NCI-H526 treated with DMSO at 0.1 percent for 48 hours (cell line): ENCODE data around the gene RAPGEF5.
"Not testable (repeated sequence)": the region's sequence is repeated elsewhere in the genome, so short reads cannot be mapped to it uniquely, and the experiment has no call there.

Experiments
- DNase-seq: peaks from one replicate; lab custom pipeline; 2025; lab: John Stamatoyannopoulos, UW

RAPGEF5 gene

DNA sequence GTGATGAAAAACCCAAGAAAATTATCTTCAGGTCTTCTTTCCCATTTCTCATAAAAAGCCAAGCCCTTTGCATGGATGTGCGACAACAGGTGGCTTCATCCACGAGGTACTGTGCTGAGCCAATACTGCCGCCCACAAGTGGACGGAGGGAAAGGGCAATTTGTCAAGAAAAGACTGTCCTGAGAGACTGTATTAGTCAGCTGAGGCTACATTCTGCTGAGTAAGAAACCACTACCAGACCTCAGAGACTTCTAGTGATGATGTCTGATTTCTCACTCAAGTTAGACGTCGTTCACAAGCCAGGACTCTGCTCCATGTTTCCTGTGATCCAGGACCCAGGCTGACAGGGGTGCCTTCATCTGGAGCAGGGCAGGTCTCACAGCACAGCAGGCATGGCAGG is 239.7 kb downstream of the RAPGEF5 start:
- no peak for DNase-seq

GRCh38 chr7:22116451-22117030 is 240.4 kb downstream of the RAPGEF5 start:
- DNase-seq: no peak

- DNase-seq: no peak
Measured at GRCh38 chr7:22115689-22116088, 241.3 kb downstream of the RAPGEF5 start.

- DNase-seq: no peak
Measured at GRCh38 chr7:22114440-22114981, 242.4 kb downstream of the RAPGEF5 start.

DNA sequence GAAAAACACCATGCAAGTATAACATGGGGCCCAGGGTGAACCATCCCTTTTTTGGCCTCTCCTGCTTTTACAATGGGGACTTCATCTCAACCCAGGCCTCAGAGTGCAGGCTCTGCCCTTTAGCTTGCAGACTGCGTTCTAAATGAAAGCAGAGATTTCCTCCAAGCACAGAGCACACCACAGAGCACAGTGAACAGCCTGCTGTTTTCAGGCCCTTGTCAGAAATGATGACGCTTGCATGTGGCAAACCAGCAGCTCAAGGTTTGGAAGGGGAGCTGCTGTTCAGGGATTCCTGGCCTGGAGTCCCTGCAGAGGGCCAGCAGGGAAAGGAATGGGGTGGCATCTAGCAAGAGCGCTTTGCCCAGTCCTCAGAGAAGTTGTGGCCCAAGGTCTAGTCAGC is 243.9 kb downstream of the RAPGEF5 start:
- DNase-seq: no peak

GRCh38 chr7:22111661-22112060 is 245.3 kb downstream of the RAPGEF5 start:
- no peak for DNase-seq

DNA sequence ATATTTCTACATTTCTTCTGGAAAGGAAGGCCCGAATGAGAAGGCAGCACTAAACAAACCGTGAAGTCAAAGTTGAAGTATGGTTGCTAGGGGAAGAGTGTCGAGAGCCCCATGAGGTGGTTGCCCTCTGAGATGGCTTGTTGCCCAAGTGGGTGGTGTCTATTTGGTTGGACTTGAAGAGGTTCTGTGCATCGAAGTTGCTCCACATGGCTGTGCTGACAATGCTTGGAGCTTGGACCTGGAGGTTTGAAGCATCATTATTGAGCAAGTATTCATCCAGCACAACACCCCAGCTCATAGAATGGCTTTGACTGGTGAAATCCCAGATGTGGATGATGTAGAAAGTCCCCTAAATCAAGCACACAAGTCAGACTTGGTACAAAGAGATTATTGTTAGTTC is 246.1 kb downstream of the RAPGEF5 start:
- no peak for DNase-seq

DNA sequence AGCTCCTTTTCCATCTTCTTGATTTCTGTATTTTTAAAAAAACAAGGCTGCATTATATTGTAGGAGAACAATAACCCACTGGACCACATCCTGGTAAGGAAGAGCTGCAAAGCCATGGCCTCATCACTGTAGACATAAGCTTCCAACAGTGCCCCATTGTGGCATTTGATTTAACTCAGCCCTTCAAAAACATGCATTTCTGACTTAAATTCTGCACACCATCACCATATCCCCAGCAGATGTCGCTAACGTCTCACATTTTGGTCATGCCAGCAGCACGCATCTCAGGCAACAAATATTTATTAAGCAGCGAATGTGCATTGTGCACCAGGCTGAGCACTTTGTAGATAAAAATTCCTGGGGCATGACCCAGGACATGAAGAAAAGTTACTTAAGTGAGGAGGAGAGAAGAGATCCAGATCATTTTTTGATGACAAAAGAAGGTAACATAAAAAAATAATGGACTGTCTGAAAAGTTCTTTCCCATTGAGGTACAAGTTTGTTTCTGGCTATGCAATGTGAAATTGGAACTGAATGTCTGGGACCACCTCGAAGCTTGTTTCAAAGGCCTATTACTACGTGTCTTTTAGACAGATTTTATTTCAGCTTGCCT is 246.6 kb downstream of the RAPGEF5 start:
- peak; percentile 62 for DNase-seq

- DNase-seq: no peak
Measured at GRCh38 chr7:22109761-22110160, 247.2 kb downstream of the RAPGEF5 start.

DNA sequence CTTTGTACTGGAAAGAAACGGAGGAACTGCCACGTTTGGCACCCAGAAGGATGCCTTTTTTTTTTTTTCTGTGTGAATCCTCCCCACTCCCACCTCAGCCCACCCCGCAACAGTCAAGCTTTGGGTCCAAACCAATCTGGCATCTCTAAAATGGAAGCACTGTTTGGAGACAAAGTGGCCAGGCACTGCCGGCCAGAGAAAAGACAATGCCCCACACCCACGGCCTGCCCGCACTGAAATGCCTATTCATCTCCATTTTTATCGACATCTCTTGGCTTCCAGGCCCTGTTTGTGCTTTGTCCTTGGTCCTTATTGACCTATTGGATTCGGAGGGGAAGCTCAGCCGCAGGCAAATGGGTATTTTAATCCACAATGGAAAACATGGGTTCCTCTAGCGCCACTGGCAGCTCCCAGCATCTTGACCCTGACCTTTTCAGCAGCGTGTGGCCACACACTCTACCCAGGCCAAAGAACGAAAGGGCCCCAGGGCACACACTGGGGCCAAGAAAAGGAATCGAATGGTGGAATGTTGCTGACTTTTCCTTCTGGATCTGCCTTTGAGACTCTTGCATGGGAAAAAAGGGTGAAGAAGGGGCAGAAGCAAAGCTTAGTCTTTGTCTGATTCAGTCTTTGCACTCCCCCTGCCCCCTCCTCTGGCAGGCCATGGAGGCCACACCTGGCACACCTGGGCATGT is 248.7 kb downstream of the RAPGEF5 start:
- no peak for DNase-seq

GRCh38 chr7:22105550-22105949 is 251.4 kb downstream of the RAPGEF5 start:
- no peak for DNase-seq

GRCh38 chr7:22094413-22095342 is 262.3 kb downstream of the RAPGEF5 start:
- no peak for DNase-seq

GRCh38 chr7:22093936-22094335 is 263.0 kb downstream of the RAPGEF5 start:
- DNase-seq: no peak

DNA sequence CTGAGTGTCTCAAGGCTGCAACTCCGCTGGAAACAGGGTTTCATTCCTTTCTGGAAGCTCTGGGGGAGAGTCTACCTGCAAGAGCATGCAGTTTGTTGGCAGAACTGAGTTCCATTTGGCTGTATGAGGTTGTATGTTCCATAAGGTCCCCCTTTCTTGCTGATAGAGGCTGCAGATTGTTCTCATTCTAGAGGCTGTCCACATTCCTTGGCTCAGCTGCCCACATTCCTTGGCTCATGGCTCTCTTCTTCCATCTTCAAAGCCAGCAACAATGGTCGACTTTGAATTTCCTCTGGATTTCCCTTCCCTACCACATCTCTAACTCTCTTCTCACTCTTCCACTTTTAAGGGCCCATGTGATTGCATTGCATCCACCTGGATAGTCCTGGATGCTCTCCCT is 264.0 kb downstream of the RAPGEF5 start:
- no peak for DNase-seq

GRCh38 chr7:22090958-22091525 is 265.9 kb downstream of the RAPGEF5 start:
- DNase-seq: not testable (repeated sequence)

DNA sequence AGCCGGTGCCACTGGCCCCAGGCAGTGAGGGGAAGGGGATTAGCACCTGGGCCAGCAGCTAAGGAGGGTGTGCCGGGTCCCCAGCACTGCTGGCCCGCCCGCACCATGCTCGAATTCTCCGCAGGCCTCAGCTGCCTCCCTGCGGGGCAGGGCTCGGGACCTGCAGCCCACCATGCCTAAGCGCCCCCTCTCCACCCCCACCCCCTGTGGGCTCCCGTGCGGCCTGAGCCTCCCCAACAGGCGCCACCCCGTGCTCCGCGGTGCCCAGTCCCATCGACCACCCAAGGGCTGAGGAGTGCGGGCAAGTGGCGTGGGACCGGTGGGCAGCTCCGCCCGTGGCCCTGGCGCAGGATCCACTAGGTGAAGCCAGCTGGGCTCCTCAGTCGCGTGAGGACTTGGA is 266.4 kb downstream of the RAPGEF5 start:
- DNase-seq: no peak

- no peak for DNase-seq
Measured at GRCh38 chr7:22090107-22090506, 266.8 kb downstream of the RAPGEF5 start.

DNA sequence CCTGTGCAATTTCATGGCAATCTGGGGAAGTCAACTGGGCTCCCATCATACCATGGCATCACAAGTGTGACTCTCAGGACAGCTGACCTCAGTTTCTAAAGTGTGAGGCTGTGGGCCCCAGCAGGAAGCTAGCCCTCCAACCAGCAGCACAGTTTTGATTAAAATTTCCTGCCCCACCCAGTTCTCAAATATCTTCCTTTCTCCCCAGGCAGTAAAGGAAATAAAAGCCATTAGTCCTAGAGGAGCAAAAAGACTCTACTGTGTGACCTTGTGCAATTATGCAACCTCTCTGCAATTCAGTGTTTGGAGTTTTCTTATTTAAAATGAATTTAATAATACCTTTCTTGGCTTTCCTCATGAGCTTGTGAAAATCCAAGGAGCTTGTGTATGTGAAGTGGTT is 268.1 kb downstream of the RAPGEF5 start:
- no peak for DNase-seq

GRCh38 chr7:22087861-22088260 is 269.1 kb downstream of the RAPGEF5 start:
- no peak for DNase-seq

DNA sequence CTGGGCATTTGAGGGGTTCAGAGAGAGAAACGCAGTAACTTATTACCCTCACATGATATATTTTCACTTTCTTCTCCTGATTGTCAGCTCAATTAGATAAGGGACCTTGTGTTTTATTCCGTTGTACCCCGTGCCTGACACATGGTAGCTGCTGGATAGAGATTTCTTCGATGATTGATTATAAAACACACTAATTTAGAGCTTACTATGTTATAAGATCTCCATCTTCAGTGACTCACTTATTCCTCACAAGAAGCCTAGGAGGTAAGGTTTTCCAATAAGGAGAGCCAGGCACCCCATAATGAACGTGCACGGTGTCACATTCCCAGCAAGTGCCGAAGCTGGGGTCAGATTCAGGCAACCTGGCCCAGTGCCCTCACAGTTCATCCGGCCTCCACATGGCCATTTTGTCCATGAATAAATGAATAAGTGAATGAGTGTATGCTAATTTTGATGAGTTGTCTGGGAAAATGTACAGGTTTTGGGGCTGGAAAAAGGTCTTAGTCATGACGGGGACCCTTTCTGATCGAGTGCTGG is 273.2 kb downstream of the RAPGEF5 start:
- no peak for DNase-seq

DNA sequence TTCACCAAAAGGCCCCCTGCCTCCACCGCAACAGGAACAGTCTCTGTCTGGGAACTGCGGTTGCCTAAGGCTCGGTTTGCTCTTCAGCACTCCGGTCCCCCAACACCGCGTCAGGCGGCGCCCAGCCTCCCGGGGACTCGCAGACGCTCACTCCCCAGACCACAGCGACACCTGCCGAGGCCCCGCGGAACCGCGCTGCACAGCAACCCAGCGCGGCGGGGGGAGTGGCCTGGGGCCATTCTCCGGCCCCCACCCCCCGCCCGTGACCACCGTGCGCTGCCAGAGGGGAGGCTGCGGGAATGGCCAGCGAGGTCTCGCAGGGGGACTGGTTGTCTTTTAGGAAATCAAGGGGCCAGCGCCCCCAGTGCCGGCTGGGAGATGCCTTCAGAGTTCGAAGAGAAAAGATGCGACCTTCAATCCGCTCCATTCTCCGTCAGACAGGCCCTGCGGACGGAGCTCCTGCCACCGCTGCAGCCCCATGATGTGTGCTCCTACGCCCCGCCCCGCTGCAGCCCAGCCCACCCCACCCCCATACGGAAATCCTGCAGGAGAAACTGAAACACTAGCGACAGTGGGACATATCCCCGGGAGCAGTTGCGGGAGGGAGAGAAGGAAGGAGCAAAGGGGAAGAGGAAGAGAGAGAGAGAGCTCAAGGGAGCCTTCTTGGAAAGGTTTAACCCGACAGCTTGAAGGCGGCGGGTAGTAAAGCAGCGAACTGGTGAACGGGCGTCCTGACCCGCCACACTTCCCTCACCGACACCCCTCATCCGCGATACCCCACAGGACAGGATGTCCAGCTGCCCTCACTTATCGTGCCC is 273.9 kb downstream of the RAPGEF5 start:
- peak; percentile 62 for DNase-seq
